Measurements from ENCODE around the gene NCOA7.
"Not testable (repeated sequence)": the region's sequence is repeated elsewhere in the genome, so short reads cannot be mapped to it uniquely, and the experiment has no call there.

The NCOA7 gene

GRCh38 chr6:125924697-125925358 is 134.1 kb downstream of the NCOA7 start:
- no peak for FAIRE-seq

- no peak for FAIRE-seq
Observed at GRCh38 chr6:125926711-125927110, 136.0 kb downstream of the NCOA7 start.

- no peak for FAIRE-seq
Observed at GRCh38 chr6:125927761-125928160, 137.0 kb downstream of the NCOA7 start.

GRCh38 chr6:125930765-125931418 is 140.1 kb downstream of the NCOA7 start:
- no peak for FAIRE-seq

GRCh38 chr6:125931733-125932450 is 141.1 kb downstream of the NCOA7 start:
- FAIRE-seq: no peak

- FAIRE-seq: no peak
Observed at GRCh38 chr6:125932451-125932795, 141.7 kb downstream of the NCOA7 start.

- FAIRE-seq: not testable (repeated sequence)
Observed at GRCh38 chr6:125935520-125935919, 144.8 kb downstream of the NCOA7 start.

GRCh38 chr6:125939026-125939425 is 148.3 kb downstream of the NCOA7 start:
- no peak for FAIRE-seq

GRCh38 chr6:125939791-125940190 is 149.0 kb downstream of the NCOA7 start:
- no peak for FAIRE-seq

GRCh38 chr6:125940247-125941041 is 149.7 kb downstream of the NCOA7 start:
- no peak for FAIRE-seq

- FAIRE-seq: no peak
Observed at GRCh38 chr6:125942672-125943527, 152.1 kb downstream of the NCOA7 start.

GRCh38 chr6:125943528-125944433 is 153.0 kb downstream of the NCOA7 start:
- FAIRE-seq: no peak

- no peak for FAIRE-seq
Observed at GRCh38 chr6:125944434-125944816, 153.7 kb downstream of the NCOA7 start.

GRCh38 chr6:125944896-125945295 is 154.1 kb downstream of the NCOA7 start:
- FAIRE-seq: no peak

GRCh38 chr6:125945378-125946141 is 154.8 kb downstream of the NCOA7 start:
- FAIRE-seq: no peak

- no peak for FAIRE-seq
Observed at GRCh38 chr6:125947615-125948014, 156.9 kb downstream of the NCOA7 start.

GRCh38 chr6:125948455-125948854 is 157.7 kb downstream of the NCOA7 start:
- FAIRE-seq: no peak

GRCh38 chr6:125949069-125949468 is 158.3 kb downstream of the NCOA7 start:
- FAIRE-seq: no peak

- FAIRE-seq: no peak
Observed at GRCh38 chr6:125950293-125950692, 159.5 kb downstream of the NCOA7 start.

- FAIRE-seq: not testable (repeated sequence)
Observed at GRCh38 chr6:125950716-125951115, 160.0 kb downstream of the NCOA7 start.
